HUDEP-2 (cell line): ENCODE results near the gene CBLB.

Source experiments
- DNase-seq, 76 experiments: peaks; one replicate each; lab custom pipeline; 2025; ENCODE audit not compliant: unreplicated experiment in 76 of 76; lab: John Stamatoyannopoulos, UW

The CBLB gene

DNA sequence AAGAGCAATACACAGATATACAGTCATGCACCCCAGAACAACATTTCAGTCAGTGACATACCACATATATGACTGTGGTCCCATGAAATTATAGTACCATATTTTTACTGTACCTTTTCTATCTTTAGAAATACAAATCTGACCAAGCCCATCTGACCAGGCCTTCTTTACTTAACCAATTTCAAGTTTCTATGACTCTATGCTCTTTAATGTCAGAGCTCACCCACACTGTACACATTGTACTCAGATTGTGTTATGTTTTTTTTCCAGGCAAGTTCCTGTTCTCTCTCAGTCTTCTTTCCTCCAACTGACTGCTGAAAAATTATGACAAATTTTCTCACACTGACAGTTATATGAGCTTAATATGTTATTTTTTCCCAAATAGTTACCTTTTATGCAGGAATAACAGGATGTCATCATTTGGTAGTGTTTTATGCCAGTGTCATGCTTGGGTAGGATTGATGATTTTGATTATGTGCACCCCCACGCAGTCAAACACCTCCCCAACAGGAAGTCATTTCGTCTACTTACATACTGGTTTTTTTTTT is 8.0 kb upstream of the CBLB start:
- no peak for DNase-seq

DNA sequence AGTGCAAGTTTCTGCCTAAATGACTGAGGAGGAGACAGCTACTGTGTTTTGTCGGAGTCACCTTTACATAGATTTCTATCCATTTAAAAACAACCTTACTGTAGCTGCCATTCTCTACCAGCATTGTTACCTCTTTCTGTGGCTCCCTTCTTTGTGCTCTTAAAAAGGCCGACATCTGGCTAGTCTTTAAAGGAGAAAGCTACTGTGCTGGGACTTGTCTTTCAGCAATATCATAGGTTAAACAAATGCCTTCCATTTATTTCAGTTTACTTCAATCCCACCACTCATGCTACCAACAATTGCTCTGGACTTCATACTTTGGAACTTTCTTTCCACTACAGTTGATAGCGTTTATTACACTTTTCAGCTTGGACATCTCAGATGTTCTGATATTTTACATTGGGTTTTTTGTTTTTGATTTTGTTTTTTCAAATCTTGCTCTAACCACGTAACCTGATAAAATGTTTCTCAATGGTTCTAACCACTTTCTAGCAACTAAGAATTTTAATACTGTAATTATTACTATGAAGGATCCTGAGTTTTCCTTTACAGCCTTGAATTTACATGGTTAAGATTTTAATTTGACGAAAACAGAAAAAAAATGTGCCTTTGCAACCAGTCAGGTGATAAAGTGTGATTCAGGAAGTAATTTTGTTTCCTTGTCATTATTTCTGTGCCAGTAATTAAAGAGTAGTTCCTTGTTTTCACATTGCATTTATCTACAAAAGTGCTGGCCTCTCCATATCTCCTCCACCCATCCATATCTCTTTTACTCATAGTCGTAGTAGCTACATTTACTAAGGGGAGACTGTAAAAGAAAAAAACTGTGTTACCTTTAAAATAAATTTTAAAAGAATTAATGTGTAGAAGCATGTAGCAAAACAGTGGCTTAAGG is 1.3 kb upstream of the CBLB start:
- DNase-seq = peak in 21 of 76 experiments; percentile 1 to 54 (median 14)

DNA sequence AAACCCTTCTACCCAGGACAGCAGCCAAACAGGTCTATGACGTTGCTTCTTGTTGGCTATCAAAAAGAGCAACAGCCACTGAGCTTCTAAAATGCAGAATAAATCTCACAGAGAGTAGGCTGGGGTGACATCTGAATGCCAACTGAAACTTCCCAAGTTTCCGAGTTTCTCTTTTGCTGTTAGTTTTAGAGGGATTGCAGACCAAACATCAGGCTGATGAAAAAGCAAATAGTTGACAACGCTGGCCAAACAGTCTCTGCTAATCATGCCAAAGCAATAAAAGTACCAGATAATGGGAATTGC is 670 bp upstream of the CBLB start:
- peak in 2 of 76 experiments; percentile 22 to 33 for DNase-seq

DNA sequence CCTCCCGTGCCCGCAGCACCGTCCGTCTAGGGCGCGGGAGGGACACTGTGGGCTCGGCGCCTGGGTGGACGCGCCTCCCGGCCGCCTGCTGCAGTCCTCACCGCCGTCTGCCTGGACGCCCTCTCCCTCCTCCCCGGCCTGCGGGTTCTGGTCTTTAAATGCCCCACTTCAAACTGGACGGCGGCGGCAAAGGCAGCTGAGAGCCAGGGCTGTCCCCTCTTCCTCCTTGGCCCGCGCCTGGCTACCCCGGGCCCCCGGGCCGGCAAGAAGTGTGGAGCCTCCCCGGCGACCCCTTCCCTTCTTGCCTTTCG is 426 bp downstream of the CBLB start:
- DNase-seq = peak in 18 of 76 experiments; percentile 1 to 35 (median 13)

DNA sequence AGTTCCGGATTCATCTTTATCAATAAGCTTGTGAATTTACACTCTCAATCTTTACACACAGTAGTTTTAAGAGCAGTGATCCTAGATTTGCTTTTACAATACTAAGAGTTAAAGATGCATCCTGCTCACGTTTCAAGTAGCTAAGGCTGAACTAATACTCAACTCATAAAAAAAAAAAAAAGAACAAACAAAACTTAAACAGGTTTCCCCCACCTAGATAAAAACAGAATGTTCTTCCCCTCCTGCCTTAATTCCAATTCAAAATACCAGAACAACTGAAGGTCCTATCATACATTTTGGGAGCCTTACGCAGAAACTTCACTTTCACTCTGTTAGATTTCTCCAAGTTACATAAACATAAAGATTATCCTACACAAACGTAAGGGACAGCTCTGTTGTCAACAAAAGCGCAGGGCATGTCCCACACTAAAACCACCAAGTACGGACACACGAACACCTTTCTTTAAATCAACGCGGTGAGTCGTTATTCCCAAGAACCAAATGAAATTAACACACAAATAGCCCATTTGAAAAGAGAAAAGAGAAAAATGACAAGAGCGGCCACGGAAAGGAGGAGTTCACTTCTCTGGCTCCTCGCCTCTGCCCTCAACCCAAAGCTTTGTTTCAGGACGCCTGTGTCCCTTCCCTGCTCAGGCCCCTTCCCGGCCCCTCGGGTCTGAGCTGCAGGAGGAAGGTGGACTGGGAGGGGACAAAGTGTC is 941 bp downstream of the CBLB start:
- peak in 5 of 76 experiments; percentile 2 to 27 (median 12) for DNase-seq

DNA sequence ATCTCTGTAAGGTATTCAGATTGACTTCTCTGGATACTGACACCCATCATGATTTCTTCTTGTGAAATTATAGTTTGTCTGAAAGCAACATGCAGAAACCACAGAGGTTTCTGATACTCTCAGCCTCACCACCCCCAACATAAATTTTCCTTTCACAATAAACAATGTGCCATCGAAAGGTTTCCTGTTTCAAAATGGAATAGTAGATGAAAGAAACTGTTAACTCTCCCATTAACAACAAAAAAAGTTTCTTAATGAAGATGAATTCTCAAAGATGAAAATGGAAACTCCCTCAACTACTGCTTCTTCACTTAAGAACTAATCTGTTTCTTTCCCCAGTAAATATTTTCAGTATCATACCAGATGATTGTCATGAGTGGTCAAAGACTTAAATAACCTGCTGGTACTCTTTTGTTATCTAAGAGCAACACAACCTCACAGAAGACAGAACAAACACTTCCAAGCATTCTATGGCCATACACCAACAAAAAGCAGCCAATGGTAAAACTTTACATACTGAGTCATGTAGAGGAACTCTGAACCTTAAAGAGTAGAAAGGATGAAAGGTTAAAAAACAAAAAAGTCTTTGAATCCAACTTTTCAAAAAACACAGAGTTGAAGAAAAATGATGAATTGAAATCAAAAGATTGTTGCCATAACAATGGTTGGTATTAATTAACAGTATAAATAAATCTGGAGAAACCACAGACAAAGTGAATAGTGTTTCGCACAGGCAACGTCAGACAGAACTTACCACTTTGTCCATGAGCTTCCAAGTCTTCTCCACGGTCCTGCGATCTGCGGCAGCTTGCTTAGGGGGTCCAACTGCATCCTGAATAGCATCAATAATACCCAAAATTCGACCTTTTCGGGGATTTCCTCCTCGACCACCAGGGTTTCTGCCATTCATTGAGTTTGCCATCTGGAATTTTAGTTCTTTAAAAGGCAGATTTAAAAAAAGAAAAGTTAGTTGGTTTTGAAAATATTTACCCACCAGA is 1.9 kb downstream of the CBLB start:
- DNase-seq = peak in 10 of 76 experiments; percentile 1 to 32 (median 8)

DNA sequence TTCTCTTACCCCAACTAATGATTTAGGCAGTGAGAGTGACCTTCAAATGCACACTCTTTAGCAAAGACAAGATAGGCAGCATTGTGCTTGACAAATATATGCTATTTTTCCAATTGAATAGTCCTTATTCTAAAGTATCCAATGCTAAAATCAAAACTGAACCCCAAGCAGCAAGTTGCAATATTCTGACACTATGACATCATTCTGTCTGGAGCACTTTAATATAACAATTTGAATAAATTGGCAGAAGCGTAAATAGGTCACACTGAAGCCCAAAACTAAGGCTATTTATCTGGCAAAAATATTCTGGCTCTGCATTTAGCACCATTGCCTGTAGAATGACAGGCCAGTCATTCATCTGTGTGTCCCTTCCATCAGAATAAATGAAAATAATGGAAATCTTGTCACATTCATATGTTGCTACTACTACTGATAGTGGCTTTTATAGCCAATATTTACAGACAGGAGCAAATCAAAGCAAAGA is 2.9 kb downstream of the CBLB start:
- DNase-seq = no peak

DNA sequence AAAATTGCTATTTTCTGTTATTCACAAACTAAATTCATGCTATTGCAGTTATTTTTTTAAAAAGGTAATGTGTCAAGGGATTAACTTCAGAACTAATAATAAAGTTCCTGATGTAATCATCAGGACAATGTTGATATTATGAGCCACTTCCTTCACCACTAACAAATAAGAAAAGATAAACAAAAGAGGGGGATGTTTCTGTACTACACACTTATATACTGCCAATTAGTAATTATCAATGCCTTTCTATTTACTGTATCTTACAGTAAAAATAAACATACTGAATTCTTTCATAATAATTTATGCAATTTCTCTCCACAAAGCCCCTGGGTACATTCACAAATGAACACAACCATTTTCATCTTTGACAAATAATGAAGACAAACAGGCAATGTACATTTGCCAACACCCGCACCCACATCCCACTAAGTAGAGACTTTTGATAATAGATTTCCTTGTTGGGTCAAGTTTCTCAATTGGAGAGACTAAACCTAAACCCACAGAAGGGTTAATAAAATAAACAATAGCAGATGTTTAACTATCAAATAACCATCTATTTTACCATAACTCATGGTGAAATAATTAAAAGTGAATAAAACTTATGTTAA is 3.7 kb downstream of the CBLB start:
- DNase-seq = no peak

DNA sequence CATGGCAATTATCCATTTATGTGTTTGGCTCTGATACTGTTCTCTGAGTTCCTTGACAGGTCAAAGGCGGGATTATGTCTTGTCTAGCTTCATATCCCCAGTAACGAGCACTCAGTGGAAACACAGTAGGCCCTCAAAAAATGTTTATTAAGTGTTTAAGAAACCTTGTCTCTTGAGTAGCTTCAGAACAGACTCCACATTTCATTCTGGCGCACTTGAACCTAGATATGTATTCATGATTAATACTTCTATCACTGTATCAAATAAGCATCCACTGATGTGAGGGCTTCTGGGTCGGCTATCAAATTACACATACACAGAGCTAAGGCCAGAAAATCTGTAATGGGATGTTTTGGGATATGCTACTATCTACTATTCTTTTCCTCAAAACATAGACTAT is 4.6 kb downstream of the CBLB start:
- DNase-seq = no peak

DNA sequence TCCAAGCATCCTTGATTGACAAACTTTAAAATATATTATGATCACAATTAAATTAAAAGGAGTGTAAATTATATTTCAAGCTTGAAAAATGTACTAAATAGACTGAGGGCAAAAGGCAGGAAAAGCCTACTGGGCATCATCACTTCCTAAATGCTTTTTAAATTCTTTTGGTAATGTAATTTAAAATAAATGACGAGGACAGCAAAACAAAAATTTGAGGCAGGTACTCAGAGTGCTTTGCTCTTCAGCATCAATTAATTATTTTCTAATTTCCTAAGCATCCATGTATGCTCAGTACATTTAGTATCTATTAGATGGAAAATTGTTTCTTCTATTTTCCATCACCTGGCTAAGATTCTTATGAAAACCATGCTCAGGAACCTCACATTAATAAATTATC is 5.2 kb downstream of the CBLB start:
- no peak for DNase-seq

DNA sequence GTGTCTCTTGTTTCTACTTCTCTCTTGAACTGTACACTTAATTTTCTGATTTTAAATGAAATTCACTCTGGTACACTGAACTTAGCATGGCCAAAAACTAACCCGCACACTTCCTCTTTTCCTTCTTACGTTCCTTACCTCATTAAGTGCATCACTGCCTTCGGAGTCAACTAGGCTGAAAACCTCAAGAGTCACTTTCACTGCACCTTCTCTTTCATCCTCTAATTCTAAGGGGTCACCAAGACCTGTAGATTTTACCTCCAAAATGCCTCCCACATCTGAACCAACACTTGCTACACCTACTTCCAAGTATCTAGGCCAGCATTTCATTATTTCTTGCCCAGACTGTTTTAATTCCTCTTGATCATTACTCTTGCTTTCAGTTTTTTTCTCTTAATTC is 6.6 kb downstream of the CBLB start:
- no peak for DNase-seq

DNA sequence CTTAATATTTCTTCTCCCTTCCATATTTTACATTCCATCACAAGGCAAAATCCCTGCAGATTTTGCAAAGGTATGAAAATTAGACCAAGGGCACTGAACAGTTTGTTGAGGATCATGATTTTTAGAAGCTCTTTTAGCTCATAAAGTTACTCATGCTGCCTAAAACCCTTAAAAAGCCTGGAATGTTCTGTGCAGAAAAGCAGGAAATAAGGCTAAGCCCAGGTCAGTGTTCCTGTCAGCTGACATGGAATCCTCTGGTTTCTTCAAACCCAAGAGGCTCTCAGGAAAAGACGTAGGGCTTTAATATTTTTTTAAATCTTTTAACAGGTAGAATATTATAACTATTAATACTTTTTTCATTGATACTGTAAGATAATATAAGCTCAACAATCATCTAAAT is 8.2 kb downstream of the CBLB start:
- DNase-seq = no peak

DNA sequence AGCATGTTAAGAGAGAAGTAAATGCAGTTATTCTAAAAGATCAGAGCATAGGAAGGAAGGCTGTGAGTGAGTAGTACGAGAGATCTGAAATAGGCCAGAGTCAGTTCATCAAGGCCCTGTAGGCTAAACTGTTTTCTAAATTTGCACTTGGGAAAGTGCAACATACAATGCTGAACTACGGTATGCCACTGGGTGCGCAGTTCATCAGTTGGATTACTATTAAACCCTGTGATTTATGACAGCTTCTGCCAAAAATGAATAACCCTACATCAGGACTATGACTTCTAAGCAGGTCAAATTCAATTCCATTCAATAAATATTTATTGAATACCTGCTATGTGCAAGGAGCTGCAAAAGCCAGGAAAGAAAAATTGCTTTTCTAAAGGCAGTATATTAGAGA is 10.8 kb downstream of the CBLB start:
- DNase-seq = no peak

DNA sequence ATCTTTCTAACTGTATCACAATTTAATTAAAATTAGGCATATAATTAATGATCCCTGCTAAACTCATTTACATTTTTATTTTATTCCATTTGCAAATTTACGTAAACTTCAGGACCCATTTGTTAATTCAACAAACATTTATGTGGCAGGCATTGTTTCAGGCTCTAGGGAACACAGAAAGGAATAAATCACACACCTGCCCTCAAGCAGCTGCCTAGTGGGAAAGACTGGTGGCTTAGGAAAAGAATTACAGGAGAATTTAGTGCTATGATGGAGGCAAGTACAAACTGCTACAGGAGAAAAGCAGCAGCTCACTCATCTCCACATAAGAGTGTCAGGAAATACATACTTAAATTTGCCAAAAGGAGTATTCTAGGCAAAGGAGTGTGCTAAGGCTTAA is 11.2 kb downstream of the CBLB start:
- DNase-seq = no peak

DNA sequence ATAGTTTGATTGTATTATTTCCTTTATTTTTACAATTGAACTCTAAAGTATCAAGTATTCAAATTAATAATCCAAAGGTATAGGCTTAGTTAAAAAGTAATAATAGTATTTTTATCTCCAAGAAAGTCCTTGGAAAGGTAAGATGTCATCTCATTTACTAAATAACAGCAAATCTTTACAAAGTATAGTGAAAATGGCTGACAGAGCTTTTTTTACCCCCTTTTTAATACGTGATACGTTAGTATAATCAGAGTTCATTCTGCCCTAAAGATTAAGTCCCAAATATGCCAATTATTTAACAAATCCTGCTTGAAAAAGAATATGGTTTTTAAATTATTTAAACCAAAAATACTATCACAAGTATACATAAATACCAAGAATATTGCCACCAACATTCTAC is 12.2 kb downstream of the CBLB start:
- no peak for DNase-seq

DNA sequence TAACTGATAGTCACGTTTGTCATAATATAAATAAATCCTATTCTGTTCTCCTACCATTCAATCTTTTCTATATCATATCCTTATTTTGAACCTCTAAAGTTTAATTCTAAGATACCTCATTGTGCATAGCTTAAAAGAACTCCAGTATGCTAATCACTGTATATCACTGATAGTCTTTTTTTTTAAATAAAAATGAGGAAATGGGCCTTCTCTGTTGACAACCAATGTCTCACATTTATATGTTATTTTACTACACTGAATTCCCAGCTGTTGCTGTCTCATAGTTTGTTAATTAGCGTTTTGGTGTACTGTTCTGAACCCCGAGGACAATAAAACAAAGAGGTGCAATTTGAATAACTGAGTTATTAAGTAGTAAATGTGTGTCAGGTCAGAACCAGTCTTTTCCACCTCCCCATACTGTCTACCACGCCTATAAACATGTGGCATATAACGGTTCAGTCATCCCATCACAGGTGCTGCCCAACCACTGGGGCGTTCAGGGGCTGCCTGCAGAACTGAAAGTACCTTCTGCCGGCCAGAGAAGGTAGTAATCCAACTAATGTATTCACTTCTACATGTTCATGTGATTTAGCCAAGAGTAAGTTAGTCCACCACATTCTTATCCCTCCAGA is 14.9 kb downstream of the CBLB start:
- DNase-seq = no peak

DNA sequence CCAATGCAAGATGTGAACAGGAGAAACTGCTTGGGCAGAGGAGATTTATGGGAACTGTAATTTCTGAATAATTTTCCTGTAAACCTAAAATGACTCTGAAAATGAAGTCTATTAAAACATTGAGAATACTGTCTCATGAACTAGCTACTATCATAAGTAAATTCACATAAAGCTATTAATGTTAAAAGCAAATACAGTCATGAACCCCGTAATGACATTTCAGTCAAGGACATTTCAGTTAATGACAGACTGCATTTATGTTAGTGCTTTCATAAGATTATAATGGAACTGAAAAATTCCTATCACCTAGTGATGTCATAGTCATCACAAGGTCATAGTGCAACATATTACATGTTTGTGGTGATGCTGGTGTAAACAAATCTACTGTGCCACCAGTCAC is 17.2 kb downstream of the CBLB start:
- no peak for DNase-seq

DNA sequence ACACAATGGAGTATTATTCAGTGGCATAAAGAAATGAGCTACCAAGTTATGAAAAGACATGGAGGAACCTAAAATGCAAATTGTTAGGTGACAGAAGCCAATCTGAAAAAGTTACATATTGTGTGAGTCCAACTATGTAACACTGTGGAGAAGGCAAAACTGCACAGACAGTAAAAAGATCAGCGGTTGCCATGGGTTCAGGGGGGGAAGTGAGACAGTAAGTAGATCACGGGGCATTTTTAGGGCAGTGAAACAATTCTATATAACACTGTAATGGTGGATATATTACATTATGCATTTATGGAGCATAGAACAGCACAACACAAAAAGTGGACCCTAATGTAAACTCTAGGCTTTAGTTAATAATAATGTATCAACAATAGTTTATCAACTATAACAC is 17.6 kb downstream of the CBLB start:
- DNase-seq = no peak

DNA sequence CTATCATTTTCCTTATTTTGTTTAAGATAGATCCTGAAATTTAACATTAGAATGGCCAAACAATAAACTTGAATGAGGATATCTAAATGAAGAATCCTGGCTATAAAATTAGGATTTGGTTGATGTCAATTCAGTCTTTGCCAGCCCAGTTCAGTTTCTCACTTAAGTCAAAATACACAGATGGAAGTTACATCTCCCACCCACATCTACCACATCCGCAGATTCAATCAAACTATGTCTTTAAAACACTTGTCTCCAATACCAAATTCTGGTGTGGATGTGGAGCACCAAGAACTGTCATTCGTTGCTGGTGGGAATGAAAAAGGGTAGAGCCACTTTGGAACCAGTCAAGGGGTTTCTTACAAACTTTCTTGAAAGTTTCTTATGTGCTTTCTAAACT is 18.2 kb downstream of the CBLB start:
- DNase-seq = no peak

DNA sequence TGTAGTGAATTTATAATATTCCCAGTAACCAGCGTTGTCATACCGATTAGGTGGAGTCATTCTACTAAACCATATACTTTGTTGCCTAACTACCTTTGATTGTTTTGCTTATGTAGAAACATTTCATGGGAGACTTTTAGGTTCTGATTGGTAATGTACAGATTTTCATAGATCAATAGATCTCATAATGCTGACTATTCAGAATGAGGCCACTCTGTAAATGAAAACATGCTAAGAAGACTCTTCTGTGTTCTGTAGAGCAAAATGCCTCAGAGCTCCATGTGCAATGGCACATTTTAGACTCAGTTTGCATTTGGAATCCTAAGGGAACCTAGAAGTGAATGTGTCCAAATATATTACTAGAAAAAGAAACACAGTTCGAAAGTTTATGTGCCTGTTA is 20.0 kb downstream of the CBLB start:
- DNase-seq = no peak
